Activated CD8-positive, alpha-beta memory T cell treated with anti-CD3 and anti-CD28 coated beads for 36 hours (primary cell): ENCODE measurements around the gene KCNMA1. TPM values are rescaled to one million over a fixed set of nuclear protein-coding genes. Genes with fewer than 3 reads are reported as not detected.

ENCODE experiments used
- CTCF ChIA-PET: fragments of 350-600 bp; sonication (Branson Sonifier 250); formaldehyde crosslinking; loops from one replicate; lab custom pipeline; 2021; ENCODE audit warnings: antibody characterized with exemption; lab: Charles Lee
- POLR2A ChIA-PET: fragments of 350-600 bp; sonication (Branson Sonifier 250); formaldehyde crosslinking; loops from one replicate; lab custom pipeline; 2021; ENCODE audit warnings: antibody characterized with exemption; lab: Charles Lee
- total RNA-seq, 2 experiments: library from RNA; stranded (reverse); gene quantifications; one replicate each; pipeline ENCODE4 v1.2.3, GENCODE V29; 2021

The KCNMA1 gene
- total RNA-seq, 2 experiments from 2014 or later = not detected

DNA sequence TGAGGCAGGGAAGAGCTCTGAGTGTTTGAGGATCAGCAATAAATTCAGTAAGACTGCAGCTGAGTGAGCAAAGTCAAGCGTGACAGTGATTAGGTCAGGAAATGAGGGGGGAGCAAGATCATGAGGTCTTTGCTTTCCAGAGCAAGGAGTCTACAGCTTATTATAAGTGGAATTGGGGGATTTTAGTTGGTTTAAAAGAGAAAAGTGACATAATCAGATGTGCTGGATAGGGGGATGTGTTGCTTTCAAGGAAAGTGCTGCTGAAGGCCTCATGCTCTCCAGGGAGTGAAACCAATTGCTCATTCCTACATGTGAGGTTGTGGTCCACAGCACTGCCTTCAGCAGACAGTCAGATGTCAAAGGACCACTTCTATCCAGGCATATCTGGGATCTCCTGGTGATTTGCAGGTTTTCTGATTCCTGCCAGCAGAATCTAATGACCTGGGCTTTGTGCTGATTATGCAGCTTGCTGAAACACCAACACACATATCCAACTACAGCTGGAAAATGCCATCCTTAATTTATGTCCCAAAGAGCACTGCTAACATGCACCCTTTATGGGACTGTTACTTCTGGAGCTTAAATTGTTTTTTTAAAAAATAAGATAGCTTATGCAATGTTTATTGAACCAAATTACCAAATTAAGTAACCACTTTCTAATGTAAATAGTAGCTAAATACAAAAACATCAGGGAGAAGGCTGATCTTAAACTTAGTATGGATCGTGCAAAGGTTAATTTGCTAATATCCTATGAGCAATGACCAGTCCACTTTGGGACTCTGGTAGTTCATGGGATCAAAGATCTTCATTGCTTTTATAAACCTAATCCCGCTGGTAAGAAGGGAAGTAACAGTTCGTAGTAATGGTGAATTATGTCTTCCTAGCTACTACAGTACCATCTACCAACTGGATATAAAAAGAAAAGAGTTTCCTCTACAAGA, 607.6 kb downstream of the KCNMA1 start:
- POLR2A ChIA-PET = no interaction called here
- CTCF ChIA-PET = no interaction called here

DNA sequence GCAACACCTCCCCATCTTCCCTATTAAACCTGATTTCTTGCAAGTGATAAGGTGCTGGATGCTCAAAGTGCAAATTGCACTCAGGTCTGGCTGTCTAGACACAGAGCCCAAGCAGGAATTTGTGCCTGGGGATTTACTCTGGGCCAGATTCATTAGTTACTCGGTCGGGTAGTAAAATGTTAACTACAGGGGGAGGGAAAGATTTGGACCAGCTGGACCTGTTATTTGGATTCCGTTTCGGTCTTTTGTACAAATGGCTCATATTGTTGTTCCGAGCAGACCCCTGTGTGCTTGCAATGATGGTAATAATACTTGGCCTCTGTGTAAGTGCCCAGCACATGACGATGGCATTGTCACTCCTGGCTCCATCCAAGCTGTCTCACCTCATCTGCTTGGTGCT, 609.6 kb downstream of the KCNMA1 start:
- POLR2A ChIA-PET = no interaction called here
- CTCF ChIA-PET = no interaction called here

DNA sequence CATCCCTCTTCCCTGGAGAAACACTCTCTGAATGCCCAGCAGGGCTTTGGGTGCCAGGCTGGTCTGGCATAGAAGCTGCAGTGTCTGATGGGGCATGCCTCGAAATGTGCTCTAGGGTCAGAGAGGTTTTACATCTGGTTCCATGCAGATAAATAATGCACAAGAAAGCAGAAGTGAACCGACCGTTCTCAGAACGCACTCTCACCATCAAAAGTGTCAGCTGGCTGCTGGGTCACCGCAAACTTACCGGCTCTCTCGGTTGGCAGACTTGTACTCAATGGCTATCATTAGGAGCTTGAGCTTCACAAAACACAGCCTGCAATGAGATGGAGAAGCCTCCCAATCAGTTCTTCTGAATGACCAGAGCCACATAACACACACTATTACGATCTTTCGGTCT, 610.0 kb downstream of the KCNMA1 start:
- CTCF ChIA-PET = no interaction called here

DNA sequence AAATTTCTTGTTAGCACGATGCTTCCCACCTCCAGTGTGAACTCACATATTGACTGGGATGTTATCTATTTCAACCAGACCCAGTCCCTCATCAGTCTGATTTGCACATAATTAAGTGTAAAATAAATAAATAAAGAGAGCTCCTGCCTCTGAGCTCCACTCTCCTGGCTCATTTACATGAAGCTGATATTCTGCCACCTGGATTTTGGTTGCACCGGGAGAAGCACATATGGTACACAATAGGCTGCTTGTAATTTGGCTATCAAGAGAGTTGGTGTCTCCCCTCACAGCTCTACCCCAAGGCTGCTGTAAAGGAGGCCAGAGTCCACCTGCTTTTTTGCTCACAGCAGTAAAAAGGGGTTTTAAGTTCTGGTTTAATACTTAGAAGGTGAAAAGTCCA, 610.5 kb downstream of the KCNMA1 start:
- POLR2A ChIA-PET = no interaction called here
- CTCF ChIA-PET = no interaction called here

More for the DNA sequence above, 610.0 kb downstream of the KCNMA1 start:
- POLR2A ChIA-PET = no interaction called here

DNA sequence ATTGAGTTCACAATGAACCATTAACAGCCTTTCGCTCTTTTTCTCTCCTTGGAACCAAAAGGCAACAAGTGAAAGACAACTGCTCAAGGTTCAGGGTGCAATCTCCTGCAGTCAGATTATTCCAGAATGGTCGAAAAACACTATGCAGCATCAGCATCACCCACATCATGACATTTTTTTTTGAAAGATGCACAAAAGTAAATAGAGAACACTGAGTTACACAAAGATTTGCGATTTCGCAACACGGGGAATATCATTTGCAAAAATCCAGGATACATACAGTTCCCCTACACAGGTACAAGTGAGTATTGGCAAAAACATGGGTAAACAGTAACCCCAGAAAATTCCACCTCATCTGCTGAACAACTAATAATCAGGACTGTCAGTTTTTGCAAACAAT, 611.5 kb downstream of the KCNMA1 start:
- ChIA-PET CTCF (no interaction called here), POLR2A (no interaction called here)

DNA sequence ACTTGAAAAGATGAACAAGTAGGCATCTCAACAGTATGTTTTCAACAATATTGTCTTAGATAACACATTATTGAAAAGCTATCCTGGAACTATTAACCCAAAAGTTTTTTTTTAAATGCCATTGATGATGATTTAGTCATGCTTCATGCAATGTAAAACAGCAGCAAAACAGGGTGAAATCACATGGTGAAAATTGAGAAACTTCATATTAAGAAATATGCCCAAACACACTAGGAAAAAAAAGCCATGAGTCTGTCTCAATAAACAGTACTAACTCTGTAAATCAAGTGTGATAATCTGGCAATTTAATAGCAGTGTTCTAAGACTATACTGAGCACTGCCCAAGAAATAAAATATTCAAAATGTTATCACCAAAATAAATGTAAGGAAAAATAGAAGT, 613.1 kb downstream of the KCNMA1 start:
- ChIA-PET POLR2A (no interaction called here), CTCF (no interaction called here)

DNA sequence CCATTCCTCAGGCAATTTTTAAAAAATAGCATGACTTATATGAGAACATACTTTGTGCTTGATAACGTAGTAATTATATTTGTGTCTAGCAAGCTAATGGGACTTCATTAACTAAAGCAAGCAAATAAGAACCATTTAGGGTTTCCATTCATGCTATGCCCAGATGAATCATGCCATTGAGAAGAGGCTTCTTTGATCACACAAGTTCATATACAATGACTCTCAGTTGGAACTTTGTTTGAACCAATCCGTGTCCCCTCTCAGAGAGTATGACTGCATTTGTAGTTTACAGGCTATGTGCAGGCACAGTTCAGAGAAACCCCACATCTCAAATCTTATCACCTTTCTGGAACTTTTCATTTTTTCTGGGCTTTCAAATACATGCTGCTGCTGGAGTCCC, 614.2 kb downstream of the KCNMA1 start:
- ChIA-PET CTCF (no interaction called here), POLR2A (no interaction called here)

DNA sequence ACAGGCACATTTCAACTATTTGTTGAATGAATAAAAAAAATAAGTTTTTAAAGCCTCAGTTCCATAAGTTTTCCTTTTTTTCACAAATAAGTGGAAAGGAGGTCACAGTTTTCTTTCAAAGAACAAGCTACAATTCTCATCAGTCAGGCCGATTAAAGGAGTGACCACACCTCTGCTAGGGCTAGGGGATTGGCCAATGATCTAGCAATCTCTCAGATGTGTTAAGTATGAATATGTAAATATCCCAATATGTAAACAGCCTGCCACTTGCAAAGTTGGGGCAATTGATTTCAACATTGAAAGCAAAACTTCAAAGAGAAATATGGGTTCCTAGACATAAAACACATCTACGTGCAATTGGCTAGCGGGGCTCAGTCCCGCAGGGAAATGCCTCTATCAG, 614.9 kb downstream of the KCNMA1 start:
- POLR2A ChIA-PET = no interaction called here
- CTCF ChIA-PET = no interaction called here

DNA sequence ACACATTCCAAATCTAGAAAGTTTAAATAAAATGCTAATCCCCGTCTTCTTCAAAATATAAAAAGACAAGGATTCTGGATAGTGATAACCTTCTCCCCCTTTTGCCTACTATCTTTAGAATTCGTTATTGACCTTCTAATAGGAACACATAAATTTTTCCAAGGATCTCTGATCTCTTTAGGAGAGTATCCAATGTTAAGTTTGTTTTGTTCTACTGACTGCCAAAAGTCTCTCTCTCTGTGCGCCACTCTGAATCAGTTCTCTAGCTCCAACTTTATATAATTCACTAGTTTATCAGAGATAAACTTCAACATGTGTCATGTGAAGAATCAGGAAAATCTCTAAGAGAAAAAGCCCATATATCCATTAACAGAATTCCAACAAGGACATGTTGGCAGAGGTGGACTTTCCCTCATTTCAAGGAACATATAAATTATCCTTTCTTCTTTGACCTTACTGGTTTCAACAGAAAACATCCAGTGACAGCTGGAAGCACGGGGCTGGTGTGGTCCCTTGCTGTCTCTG, 615.6 kb downstream of the KCNMA1 start:
- ChIA-PET CTCF (no interaction called here), POLR2A (no interaction called here)

DNA sequence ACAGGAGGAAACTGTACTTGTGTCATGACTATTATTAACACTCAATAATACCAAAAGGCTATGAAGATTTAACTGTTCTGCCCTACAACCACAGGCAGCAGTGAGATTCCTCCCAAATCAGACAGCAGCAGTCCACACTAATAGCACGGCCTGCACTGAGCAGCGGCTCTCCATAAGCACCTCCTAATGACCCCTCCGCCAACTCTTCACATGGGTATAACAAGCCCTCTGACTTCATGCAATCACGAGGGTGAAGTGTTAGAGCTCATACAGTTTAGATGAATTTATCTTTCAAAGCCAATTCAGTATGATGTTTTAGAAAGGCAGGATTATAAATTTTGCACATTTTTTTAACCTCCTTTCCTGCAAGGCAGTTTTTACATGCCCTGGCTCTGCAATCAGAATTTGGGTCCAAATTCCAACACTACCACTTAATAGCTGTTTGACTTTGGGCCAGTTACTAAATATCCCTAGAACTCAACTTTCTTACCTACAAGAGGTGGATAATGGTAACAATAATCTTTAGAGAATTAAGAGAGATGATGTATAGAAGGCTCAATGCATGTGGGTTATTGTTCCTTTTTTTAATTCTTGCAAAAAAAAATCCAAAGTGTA, 617.1 kb downstream of the KCNMA1 start:
- CTCF ChIA-PET = no interaction called here
- POLR2A ChIA-PET = no interaction called here

DNA sequence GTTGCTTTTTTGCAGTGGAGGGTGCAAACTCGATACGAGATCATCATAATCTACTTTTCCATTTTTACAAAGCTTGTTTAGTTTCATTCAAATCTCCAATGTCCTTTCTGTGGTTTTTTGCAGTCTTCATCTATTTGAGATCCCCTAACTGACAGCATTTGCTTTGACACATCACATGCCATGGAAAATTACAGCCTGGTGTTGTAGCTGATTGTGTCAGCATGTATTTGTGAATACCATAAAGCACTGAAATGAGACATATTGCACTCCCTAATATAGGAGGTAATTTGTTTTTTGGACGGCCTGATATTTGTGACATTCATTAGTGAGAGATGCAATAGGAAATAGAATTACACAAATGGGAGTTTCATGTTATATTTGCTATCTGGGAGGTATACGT, 620.8 kb downstream of the KCNMA1 start:
- ChIA-PET CTCF (no interaction called here), POLR2A (no interaction called here)

DNA sequence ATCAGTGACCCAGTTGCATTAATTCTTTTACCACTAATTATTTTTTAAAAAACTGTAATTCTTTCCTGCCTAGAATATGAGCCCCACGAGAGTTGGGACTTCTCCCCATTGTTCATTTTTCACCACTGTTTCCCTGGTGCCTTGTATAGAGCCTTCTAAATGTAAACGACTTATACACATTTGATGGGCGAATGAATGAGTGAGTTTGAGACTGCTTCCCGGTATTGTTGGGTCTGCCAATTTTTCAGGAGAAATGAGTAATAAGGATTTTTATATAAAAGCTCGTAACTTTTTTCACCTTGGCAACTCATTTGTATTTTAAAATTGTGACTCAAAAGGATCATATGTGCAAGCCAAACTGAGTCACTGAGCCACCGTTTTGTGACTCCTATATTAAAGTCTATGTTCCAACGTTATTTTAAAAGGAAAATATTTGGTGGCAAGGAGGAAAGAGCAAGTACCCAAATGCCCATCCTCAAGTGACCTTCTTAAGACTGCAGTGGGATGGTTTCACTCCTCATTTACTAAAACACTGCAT, 621.3 kb downstream of the KCNMA1 start:
- CTCF ChIA-PET = no interaction called here
- POLR2A ChIA-PET = no interaction called here

DNA sequence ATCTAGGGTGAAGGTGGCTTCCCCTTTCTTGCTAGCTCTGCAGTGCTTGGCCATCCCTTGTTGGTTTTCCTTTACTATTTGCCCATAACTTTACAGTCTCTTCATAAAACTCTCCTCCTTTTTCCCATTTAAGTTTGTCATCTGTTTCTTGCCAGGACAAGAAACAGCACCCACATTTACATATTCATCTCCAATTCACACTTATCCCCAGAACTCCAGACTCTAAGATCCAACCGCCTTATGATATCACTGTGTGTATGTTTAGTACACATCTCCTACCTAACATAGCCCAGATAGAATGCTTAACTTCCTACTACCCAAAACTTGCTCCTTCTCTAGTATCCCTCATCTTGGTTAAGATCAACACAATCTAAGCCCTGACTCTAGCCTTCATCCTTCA, 622.2 kb downstream of the KCNMA1 start:
- ChIA-PET CTCF (no interaction called here), POLR2A (no interaction called here)

DNA sequence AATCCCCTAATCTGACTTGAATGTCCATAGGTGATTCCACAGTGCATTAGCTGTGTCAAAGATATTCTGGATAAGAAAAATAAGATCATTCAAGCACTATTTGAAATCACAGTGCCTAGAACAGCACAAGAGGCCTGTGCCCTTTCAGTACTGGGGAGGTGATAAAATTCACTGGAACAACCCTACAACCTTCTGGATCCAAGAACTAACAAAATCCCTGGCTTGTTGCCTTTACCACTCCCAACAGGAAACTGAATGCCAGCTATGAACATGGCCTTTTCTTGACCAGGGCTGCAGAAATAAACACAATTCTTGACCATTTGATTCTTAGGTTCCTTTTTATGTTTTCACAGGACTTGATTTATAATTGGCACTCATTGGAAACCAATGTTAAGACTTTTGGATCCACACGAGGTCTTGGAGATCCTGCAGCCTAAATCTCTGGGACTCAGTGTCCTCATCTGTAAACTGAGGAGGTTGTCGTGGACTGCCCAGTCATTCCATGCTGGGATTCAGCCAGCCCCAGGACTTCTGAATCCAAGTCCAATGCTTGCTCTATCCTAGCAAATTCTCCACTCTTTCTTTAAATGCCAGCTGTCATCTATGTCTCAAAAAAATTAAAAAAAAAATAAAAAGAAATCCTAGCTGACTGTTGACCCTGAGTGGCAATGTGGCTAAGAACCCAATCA, 624.7 kb downstream of the KCNMA1 start:
- POLR2A ChIA-PET = no interaction called here
- CTCF ChIA-PET = no interaction called here

DNA sequence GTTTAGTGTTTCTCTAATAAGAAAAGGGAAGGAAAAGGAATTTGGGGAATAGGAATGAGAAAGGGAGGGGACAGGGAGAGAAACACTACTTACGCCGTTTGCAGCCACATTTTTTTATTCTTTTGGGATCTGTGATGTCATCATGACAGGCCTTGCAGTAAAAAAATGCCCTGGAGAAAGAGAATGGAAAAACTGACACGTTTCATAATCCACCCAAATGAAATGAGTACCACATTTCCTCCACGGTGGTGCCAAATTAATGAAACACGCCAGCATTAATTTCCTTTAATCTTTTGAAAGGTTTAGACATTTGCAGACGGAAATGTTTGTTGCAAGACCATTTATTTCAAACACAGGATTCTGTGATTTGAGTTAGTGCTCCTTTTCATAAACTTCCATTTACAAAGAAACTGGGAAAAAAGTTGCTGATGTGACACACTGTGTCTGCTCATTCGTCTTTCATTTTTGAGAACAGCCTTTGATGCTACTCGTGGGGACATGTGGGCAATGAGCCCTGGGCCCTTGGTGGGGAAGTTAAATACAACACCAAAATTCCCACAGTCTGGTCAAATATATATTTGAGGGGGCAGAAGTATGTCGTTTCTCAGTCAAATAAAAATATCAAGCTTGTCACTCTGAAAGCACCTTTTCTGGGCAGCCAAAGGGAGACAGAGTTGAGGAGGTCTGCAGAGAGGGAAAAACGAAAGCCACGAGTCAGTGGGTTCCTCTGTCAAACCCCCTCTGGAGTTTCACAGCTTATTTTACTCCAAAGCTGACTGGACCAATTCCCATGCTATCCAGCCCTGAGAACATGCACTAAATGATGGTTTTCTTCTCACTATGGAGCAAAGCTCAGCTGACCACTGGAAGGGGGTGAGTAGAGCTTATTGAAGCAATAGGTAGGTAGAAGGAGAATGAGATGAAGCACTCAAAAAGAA, 625.5 kb downstream of the KCNMA1 start:
- POLR2A ChIA-PET = no interaction called here
- CTCF ChIA-PET = no interaction called here

DNA sequence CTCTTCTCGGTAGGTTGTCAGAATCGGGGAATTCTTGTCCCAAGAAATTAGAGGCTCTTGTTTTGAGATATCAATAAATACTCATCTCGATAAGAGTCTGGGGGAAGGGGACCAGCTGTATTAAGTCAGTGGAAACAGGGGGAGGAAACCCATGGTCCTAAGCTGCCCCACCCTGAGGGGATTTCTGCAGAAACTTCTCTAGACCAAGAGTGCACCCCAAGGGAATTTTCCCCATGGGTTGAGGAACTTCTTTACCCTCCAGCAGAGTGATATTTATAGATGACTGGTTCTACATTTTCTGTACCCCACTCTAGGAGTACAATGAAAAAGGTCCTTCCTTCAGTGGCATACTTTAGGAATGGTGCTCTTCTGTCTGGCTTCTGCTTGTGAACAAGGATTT, 627.2 kb downstream of the KCNMA1 start:
- ChIA-PET CTCF (no interaction called here), POLR2A (no interaction called here)

DNA sequence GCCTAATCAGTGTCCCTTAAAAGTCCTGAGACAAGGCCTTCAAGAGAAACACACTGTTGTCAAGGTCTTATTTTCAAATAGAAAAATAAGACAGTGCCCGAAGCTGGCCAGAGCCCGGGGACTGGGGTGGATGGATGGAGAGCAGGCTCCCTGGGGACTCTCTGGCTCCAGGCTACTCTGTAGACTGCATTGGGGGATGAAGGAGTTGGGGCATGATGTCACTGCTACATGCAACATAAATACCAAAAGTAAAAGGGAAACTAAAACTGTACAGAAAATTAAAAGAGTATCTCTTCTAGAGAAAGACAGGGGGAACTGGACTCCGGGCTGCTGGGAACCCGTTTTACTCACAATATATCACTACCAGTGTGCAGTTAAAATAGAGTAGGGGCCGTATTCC, 629.8 kb downstream of the KCNMA1 start:
- POLR2A ChIA-PET = no interaction called here
- CTCF ChIA-PET = no interaction called here

DNA sequence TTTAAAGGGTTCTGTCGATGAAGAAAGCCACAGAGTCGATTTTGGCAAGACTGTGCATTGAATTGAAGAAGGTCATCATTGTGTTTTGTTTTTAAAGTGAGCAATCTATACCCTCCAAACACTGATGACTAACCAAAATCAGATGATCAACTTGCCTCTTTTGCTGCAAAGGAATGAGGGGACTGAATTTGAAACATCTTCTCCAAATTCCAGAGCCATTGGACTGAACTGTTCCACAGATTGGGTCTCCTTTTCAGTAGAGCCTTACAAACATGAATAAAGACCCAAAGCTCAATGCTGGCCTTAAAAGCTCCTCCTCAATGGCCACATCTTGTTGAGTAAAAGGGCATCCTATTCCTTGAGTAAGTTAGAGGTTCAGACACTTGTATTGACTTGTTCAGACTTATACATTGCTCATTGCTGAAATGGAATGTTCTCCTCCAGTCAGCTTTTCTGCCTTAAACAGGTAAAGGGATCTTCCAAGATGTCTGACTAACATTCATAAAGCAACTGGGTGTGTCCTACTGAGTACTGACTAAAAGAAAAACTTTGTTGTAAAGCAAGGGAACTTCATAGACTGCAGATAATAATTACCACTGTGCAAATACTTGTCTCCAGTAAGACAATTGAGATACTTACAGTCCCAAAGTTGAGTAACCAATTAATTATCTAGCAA, 630.6 kb downstream of the KCNMA1 start:
- ChIA-PET POLR2A (no interaction called here), CTCF (no interaction called here)

DNA sequence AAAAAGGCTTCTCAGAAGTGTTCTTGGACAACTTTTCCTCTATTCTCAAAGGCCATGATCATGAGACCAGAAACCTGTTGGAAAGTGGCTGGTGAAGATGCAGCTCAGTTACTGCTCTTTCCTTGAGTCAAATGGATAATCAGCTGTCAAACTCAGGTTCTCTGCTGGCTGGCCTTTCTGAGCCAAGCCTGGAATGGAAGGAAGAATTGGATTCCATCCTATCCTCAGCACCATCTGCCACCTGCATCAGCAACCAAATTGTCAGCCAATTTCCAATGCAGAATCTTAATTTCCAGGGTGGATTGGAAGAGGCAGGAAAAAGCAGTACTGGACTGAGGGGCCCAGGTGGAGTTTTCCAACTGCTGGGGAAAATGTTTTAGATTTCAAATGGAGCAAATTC, 631.7 kb downstream of the KCNMA1 start:
- CTCF ChIA-PET = no interaction called here
- POLR2A ChIA-PET = no interaction called here
